Amygdala (tissue), 56 donors: ENCODE results near the gene PCDHGB3.
"Not testable (repeated sequence)": the region's sequence is repeated elsewhere in the genome, so short reads cannot be mapped to it uniquely, and the experiment has no call there.

Experiments used
- DNase-seq, 56 donors: peaks; one replicate each; lab custom pipeline; 2025; lab: John Stamatoyannopoulos, UW

The PCDHGB3 gene

DNA sequence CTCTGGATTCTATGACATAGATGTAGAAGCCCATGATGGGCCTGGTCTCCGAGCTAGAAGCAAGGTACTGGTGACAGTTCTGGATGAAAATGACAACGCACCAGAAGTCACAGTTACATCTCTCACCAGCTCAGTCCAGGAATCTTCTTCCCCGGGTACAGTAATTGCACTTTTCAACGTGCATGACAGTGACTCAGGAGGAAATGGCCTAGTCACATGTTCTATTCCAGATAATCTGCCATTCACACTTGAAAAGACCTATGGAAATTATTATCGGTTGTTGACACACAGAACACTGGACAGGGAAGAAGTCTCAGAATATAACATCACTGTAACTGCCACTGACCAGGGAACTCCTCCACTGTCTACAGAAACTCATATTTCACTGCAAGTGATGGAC is 13.9 kb upstream of the PCDHGB3 start:
- no peak for DNase-seq

- DNase-seq = no peak
Measured at GRCh38 chr5:141356950-141357349, 13.1 kb upstream of the PCDHGB3 start.

- DNase-seq = no peak
Measured at GRCh38 chr5:141359790-141360426, 10.1 kb upstream of the PCDHGB3 start, which contains the start of gene PCDHGB2. Gene PCDHGB2 (plus strand): TSS chr5:141359994. CDS start chr5:141360136, 142 bp downstream.

GRCh38 chr5:141360685-141361084 is 9.4 kb upstream of the PCDHGB3 start:
- DNase-seq = no peak

- DNase-seq = no peak
Measured at GRCh38 chr5:141362719-141363118, 7.3 kb upstream of the PCDHGB3 start.

- DNase-seq = no peak
Measured at GRCh38 chr5:141363952-141364660, 5.9 kb upstream of the PCDHGB3 start, which contains the start of gene PCDHGA5. Gene PCDHGA5 (plus strand): TSS chr5:141364162. CDS start chr5:141364331, 169 bp downstream.

GRCh38 chr5:141366016-141366896 is 3.8 kb upstream of the PCDHGB3 start:
- DNase-seq = no peak

DNA sequence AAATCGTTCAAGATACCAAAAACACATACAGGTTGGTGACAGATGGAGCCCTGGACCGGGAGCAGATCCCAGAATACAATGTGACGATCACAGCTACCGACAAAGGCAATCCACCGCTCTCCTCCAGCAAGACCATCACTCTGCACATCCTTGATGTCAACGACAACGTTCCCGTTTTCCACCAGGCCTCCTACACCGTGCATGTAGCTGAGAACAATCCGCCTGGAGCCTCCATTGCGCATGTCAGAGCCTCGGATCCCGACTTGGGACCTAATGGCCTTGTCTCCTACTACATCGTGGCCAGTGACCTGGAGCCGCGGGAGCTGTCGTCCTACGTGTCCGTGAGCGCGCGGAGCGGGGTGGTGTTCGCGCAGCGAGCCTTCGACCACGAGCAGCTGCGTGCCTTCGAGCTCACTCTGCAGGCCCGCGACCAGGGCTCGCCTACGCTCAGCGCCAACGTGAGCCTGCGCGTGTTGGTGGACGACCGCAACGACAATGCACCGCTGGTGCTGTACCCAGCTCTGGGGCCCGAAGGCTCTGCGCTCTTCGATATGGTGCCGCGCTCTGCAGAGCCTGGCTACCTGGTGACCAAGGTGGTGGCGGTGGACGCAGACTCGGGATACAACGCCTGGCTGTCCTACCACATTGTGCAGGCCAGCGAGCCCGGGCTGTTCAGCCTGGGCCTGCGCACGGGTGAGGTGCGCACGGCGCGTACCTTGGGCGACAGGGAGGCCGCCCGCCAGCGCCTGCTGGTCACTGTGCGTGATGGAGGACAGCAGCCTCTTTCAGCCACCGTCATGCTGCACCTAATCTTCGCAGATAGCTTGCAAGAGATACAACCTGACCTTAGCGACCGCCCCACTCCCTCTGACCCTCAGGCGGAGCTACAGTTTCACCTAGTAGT is 1.8 kb downstream of the PCDHGB3 start:
- DNase-seq = no peak

- no peak for DNase-seq
Measured at GRCh38 chr5:141373673-141374317, 3.8 kb downstream of the PCDHGB3 start, which contains the start of gene PCDHGA6. Gene PCDHGA6 (plus strand): TSS chr5:141373891. CDS start chr5:141374084, 193 bp downstream.

- DNase-seq = no peak
Measured at GRCh38 chr5:141374627-141375026, 4.6 kb downstream of the PCDHGB3 start.

- not testable (repeated sequence) for DNase-seq
Measured at GRCh38 chr5:141375444-141376155, 5.6 kb downstream of the PCDHGB3 start.

- DNase-seq = no peak
Measured at GRCh38 chr5:141382469-141383294, 12.6 kb downstream of the PCDHGB3 start, which contains the start of gene PCDHGA7. Gene PCDHGA7 (plus strand): TSS chr5:141382742. CDS start chr5:141382900, 158 bp downstream.

DNA sequence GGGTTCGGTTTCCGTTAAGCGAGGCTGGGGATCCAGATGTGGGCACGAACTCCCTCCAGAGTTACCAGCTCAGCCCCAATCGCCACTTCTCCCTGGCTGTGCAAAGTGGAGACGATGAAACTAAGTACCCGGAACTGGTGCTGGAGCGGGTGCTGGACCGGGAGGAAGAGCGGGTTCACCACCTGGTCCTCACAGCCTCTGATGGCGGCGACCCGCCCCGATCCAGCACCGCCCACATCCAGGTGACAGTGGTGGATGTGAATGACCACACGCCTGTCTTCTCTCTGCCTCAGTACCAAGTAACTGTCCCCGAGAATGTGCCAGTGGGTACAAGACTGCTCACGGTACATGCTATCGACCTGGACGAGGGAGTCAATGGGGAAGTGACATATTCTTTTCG is 13.3 kb downstream of the PCDHGB3 start:
- no peak for DNase-seq

- no peak for DNase-seq
Measured at GRCh38 chr5:141384471-141385267, 14.6 kb downstream of the PCDHGB3 start.

DNA sequence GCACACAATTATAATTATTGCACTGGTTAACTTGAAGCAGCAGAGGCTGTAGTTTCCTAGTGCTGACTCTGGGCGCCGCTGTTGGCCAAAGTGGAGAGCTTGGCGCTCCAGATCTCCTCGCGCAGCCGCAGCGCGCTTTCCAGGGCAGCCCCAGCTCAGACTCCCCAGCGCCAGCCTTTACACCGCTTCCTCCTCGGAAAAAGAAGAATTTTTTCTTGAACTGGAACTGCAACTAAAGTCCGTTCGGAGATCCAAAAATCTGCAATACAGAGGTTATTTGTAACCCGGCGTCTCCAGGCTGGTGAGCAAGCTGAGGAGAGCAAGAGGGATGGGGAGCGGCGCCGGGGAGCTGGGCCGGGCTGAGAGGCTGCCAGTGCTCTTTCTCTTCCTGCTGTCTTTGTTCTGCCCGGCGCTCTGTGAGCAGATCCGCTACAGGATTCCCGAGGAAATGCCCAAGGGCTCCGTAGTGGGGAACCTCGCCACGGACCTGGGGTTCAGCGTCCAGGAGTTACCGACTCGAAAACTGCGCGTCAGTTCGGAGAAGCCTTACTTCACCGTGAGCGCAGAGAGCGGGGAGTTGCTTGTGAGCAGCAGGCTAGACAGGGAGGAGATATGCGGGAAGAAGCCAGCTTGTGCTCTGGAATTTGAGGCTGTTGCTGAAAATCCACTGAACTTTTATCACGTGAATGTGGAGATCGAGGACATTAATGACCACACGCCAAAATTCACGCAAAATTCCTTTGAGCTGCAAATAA is 17.7 kb downstream of the PCDHGB3 start, which contains the start of gene PCDHGB4:
PCDHGB4 (plus strand) TSS at position 142 of the 755 bp plus-strand sequence; CDS start at position 329, 187 bp downstream.
- DNase-seq = not testable (repeated sequence)

GRCh38 chr5:141388661-141389060 is 18.6 kb downstream of the PCDHGB3 start:
- DNase-seq = no peak
